ENCODE results near the gene CEP290. TPM values are rescaled to one million over a fixed set of nuclear protein-coding genes. Genes with fewer than 3 reads are reported as not detected.

Gene CEP290
- total RNA-seq, 1 experiment from 2014 or later, result 12.8 TPM

DNA sequence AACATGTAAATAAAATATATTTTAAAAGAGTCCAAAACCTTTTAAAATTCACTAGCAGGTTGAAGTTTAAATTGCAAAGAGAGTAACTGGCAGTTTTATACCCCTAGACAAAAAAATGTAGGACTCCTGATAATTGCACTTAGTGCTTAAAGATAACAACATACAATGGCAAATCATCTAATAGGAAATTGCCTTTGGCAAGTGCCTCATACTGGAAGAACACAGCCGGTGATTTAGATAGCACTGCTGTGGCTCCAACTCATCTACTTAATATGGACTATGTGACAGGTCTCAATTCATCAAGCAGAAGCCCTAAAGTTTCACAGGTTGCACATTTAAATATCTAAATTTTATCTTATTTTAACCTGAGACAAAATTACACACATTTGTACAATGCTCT, 126.1 kb downstream of the CEP290 start:
- no peak overlapping the region for H4K91ac ChIP-seq (ENCODE audit: insufficient read length, low read depth, low read length)

More for the DNA sequence above, 126.1 kb downstream of the CEP290 start:
- no peak for DNase-seq
- H3K23ac ChIP-seq (ENCODE audit: insufficient read length, low read depth, low read length), result no peak overlapping the region
- H3K4ac ChIP-seq (ENCODE audit: low read depth, low read length), result no peak overlapping the region
- H3K23me2 ChIP-seq (ENCODE audit: insufficient read length, low read depth, low read length, poor library complexity, severe bottlenecking), result no peaks in the 10 kb centered on the region
- H3K9me3 Mint-ChIP-seq, result peaks cover 33 to 35% of the 10 kb centered on the region in 2 experiments
- no peaks in the 10 kb centered on the region for H3K27me3 ChIP-seq (ENCODE audit: insufficient read depth, low read length)
- H3K18ac ChIP-seq (ENCODE audit: insufficient read length, low read depth, low read length), result no peak overlapping the region
- H3K9me3 ChIP-seq (ENCODE audit: control insufficient read depth, low read depth, low read length), result peaks cover 11% of the 10 kb centered on the region
- H3K4me2 ChIP-seq (ENCODE audit: insufficient read depth, insufficient read length, low read length), result no peak overlapping the region
- no peak overlapping the region for H3K9ac ChIP-seq (ENCODE audit: extremely low read depth, insufficient read length, low read length)
- no peak overlapping the region for H3K56ac ChIP-seq (ENCODE audit: insufficient read length, low read depth, low read length)
- no peak overlapping the region for H3K27ac Mint-ChIP-seq
- no peak overlapping the region for H2BK120ac ChIP-seq (ENCODE audit: low read depth, low read length, poor library complexity, severe bottlenecking)
- no peaks in the 10 kb centered on the region for H3K79me1 ChIP-seq (ENCODE audit: insufficient read depth, low read depth, low read length, poor library complexity, severe bottlenecking)
- no peak overlapping the region for H4K8ac ChIP-seq (replicated peaks; ENCODE audit: insufficient read length, low read depth, low read length)
- no peak overlapping the region for H2BK15ac ChIP-seq (ENCODE audit: low read depth, low read length)
- no peak overlapping the region for H2BK20ac ChIP-seq (ENCODE audit: low read depth, low read length, poor library complexity, severe bottlenecking)
- no peak overlapping the region for H2AK5ac ChIP-seq (ENCODE audit: insufficient read length, low read length)
- H3K4me1 ChIP-seq (ENCODE audit: insufficient read depth, low read length), result no peaks in the 10 kb centered on the region
- H2BK12ac ChIP-seq (ENCODE audit: insufficient read length, low read depth, low read length), result no peak overlapping the region
- H3K79me2 ChIP-seq (ENCODE audit: insufficient read depth, low read length), result no peaks in the 10 kb centered on the region
- no peak overlapping the region for H3K4me3 Mint-ChIP-seq
- WGBS (ENCODE audit: extremely low coverage, insufficient read length, low lambda C conversion rate), result no CpG with 5 or more reads among the region's 1 CpG
- H4K5ac ChIP-seq (ENCODE audit: insufficient read length, low read depth, low read length), result no peak overlapping the region
- H3T11ph ChIP-seq (ENCODE audit: low read length), result no peak overlapping the region
- H3K27me3 Mint-ChIP-seq (ENCODE audit: low read depth), result no peaks in the 10 kb centered on the region
- H3K14ac ChIP-seq (ENCODE audit: insufficient read depth, low read length), result no peak overlapping the region
- H4K20me1 ChIP-seq (ENCODE audit: control insufficient read depth, insufficient read depth, insufficient read length), result no peaks in the 10 kb centered on the region
- peaks cover 10 to 25% (median 12%) of the 10 kb centered on the region in 3 experiments for H3K36me3 Mint-ChIP-seq (ENCODE audit: insufficient read depth in 1 of 3, low read depth in 3 of 3)
- TF ChIP-seq, protein P1, sequence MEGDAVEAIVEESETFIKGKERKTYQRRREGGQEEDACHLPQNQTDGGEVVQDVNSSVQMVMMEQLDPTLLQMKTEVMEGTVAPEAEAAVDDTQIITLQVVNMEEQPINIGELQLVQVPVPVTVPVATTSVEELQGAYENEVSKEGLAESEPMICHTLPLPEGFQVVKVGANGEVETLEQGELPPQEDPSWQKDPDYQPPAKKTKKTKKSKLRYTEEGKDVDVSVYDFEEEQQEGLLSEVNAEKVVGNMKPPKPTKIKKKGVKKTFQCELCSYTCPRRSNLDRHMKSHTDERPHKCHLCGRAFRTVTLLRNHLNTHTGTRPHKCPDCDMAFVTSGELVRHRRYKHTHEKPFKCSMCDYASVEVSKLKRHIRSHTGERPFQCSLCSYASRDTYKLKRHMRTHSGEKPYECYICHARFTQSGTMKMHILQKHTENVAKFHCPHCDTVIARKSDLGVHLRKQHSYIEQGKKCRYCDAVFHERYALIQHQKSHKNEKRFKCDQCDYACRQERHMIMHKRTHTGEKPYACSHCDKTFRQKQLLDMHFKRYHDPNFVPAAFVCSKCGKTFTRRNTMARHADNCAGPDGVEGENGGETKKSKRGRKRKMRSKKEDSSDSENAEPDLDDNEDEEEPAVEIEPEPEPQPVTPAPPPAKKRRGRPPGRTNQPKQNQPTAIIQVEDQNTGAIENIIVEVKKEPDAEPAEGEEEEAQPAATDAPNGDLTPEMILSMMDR (conservative IDR thresholded peaks at IDR 0.05), result no peak
- no peak overlapping the region for H3K27ac ChIP-seq (ENCODE audit: insufficient read length, low read depth, low read length)
- no peak overlapping the region for H2AFZ ChIP-seq (ENCODE audit: low read length)
- H3K4me1 Mint-ChIP-seq, result no peaks in the 10 kb centered on the region
- H2BK5ac ChIP-seq (ENCODE audit: insufficient read length, low read length), result no peak overlapping the region

All from H9 (cell line).